Gastrocnemius medialis (tissue), 4 donors: ENCODE results near the gene TOB2. TPM values are rescaled to one million over a fixed set of nuclear protein-coding genes. Genes with fewer than 3 reads are reported as not detected.

ENCODE experiments used
- ATAC-seq, 2 donors: fragments of 150-250 bp; one replicate each; pipeline ENCODE4 v1.9.1; 2016
- DNase-seq, 2 donors: peaks; one replicate each; pipeline ENCODE4 v3.0.0-alpha.2; 2019
- H3K27ac ChIP-seq, 4 donors: fragments of 200-600 bp; sonication (generic); 1 replicate in 1 of 4; 2 replicates in 3 of 4; pipeline ENCODE4 v1.5.1; 2016 to 2018; ENCODE audit warnings: mild to moderate bottlenecking in 2 of 4, moderate library complexity in 1 of 4
- H3K27me3 ChIP-seq, 3 donors: fragments of 200-600 bp; sonication (generic) in 2 of 3; 1 replicate in 1 of 3; 2 replicates in 2 of 3; pipeline versions ENCODE4 v1.5.1 to v1.6.0; 2016 to 2019; ENCODE audit warnings: mild to moderate bottlenecking in 1 of 3, moderate library complexity in 1 of 3
- H3K36me3 ChIP-seq, 2 donors: fragments of 200-600 bp; sonication (generic) in 1 of 2; one replicate each; pipeline ENCODE4 v1.5.1; 2017 to 2018
- H3K4me1 ChIP-seq, 2 donors: fragments of 200-600 bp; sonication (generic) in 1 of 2; one replicate each; pipeline ENCODE4 v1.5.1; 2016 to 2017; ENCODE audit warnings: mild to moderate bottlenecking in 2 of 2
- H3K4me3 ChIP-seq, 4 donors: fragments of 200-600 bp; sonication (generic) in 3 of 4; 1 replicate in 1 of 4; 2 replicates in 3 of 4; pipeline ENCODE4 v1.5.1; 2016 to 2019; ENCODE audit warnings: mild to moderate bottlenecking in 2 of 4
- H3K9me3 ChIP-seq, 3 donors: fragments of 200-600 bp; sonication (generic) in 2 of 3; 1 replicate in 1 of 3; 2 replicates in 2 of 3; pipeline ENCODE4 v1.5.1; 2016 to 2019
- POLR2A ChIP-seq, 2 donors: fragments of 450-650 bp; IDR thresholded peaks; one replicate each; pipeline ENCODE4 v1.6.1; 2017; ENCODE audit warnings: antibody characterized with exemption in 2 of 2, mild to moderate bottlenecking in 2 of 2, moderate library complexity in 2 of 2
- in situ Hi-C, 4 donors: fragments of 200-750 bp; cut with MboI; loops; one replicate each; pipeline versions ENCODE4 v1.15.0 to v1.8.0; 2017; ENCODE audit warnings: low sequenced_read_pairs in 4 of 4
- intact Hi-C: fragments of 100-400 bp; cut with DNase I; formaldehyde crosslinking; loops from one replicate; pipeline ENCODE4 v1.15.1; 2023; ENCODE audit warnings: low total_unique reads
- total RNA-seq, 4 donors: library from RNA; depleted of rRNA; stranded (reverse); fragments of >200 nt; gene quantifications; one replicate each; pipeline versions ENCODE4 v1.1.0 to v1.2.3, GENCODE V29; 2016
- TF ChIP-seq, protein P1 (sequence below), 5 experiments: fragments of 450-650 bp in 3 of 5; fragments of 200-600 bp in 2 of 5; sonication (generic) in 2 of 5; IDR thresholded peaks in 4 of 5; conservative IDR thresholded peaks in 1 of 5; 1 replicate in 4 of 5; 2 replicates in 1 of 5; pipeline ENCODE4 v1.5.1; 2016 to 2019; ENCODE audit warnings: antibody characterized with exemption in 5 of 5, mild to moderate bottlenecking in 3 of 5, moderate library complexity in 3 of 5

TOB2 gene
- total RNA-seq, 4 donors from 2014 or later: 48.1 to 93.6 (median 65.7) TPM

DNA sequence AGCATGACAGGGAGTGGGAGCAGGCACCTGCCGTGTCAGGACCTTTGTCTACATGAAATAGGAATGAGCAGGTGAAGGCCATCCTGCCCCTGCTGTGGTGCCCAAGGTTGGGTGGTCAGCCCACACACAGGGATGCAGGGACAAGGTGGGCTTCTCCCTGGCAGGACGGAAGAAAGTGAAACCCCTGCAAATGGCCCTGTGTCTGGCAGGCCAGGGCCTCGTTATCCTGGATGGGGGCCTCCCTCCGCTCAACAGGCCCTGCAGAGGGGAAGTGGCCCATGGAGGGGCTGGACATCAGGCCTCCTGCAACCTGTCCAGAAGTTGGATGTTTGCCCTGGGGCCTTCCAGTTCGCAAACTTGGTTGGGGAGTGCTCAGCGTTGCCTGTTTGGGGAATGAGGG is 14.9 kb downstream of the TOB2 start:
- Histone ChIP-seq H3K4me1 (peaks cover 50 to 63% of the 10 kb centered on the region in 2 donors), H3K36me3 (peaks cover 0 to 26% of the 10 kb centered on the region in 2 donors), H3K4me3 (no peak overlapping the region), H3K9me3 (no peaks in the 10 kb centered on the region), H3K27ac (peak overlapping the region; percentile 92 to 100 (median 99)), H3K27me3 (no peaks in the 10 kb centered on the region)
- in situ Hi-C loops (no loop called here), intact Hi-C loops (no loop called here)
- TF ChIP-seq, protein P1, sequence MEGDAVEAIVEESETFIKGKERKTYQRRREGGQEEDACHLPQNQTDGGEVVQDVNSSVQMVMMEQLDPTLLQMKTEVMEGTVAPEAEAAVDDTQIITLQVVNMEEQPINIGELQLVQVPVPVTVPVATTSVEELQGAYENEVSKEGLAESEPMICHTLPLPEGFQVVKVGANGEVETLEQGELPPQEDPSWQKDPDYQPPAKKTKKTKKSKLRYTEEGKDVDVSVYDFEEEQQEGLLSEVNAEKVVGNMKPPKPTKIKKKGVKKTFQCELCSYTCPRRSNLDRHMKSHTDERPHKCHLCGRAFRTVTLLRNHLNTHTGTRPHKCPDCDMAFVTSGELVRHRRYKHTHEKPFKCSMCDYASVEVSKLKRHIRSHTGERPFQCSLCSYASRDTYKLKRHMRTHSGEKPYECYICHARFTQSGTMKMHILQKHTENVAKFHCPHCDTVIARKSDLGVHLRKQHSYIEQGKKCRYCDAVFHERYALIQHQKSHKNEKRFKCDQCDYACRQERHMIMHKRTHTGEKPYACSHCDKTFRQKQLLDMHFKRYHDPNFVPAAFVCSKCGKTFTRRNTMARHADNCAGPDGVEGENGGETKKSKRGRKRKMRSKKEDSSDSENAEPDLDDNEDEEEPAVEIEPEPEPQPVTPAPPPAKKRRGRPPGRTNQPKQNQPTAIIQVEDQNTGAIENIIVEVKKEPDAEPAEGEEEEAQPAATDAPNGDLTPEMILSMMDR (IDR thresholded peaks at IDR 0.05 in 4 of 5, conservative IDR thresholded peaks at IDR 0.05 in 1 of 5): no peak
- TF ChIP-seq POLR2A (IDR thresholded peaks at IDR 0.05): no peak
- ATAC-seq (no peak), DNase-seq (no peak)

DNA sequence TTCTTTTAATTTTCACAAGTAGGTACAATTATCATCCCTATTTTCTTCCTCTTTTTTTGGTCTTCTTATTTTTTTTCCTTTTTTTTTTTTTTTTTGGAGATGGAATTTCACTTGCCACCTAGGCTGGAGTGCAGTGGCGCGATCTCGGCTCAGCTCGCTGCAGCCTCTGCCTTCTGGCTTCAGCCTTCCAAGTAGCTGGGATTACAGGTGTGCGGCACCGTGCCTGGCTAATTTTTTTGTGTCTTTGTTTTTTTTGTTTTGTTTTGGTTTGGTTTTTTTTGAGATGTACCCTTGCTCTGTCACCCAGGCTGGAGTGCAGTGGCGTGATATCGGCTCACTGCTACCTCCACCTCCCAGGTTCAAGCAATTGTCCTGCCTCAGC is 16.7 kb downstream of the TOB2 start:
- H3K9me3 ChIP-seq: no peaks in the 10 kb centered on the region
- intact Hi-C loops (no loop called here), in situ Hi-C loops (no loop called here)
- TF ChIP-seq POLR2A (IDR thresholded peaks at IDR 0.05): no peak
- TF ChIP-seq, protein P1 (IDR thresholded peaks at IDR 0.05 in 4 of 5, conservative IDR thresholded peaks at IDR 0.05 in 1 of 5): no peak
- H3K4me3 ChIP-seq: peak overlapping the region in 1 of 4 donors; percentile 4
- H3K27me3 ChIP-seq: no peaks in the 10 kb centered on the region
- no peak for ATAC-seq
- peaks cover 0 to 10% of the 10 kb centered on the region in 2 donors for H3K36me3 ChIP-seq
- H3K4me1 ChIP-seq: peaks cover 42 to 55% of the 10 kb centered on the region in 2 donors
- peak overlapping the region; percentile 92 to 100 (median 99) for H3K27ac ChIP-seq
- no peak for DNase-seq

- ATAC-seq: peak; percentile 84
Measured at GRCh38 chr22:41429232-41429950, 17.2 kb downstream of the TOB2 start.

DNA sequence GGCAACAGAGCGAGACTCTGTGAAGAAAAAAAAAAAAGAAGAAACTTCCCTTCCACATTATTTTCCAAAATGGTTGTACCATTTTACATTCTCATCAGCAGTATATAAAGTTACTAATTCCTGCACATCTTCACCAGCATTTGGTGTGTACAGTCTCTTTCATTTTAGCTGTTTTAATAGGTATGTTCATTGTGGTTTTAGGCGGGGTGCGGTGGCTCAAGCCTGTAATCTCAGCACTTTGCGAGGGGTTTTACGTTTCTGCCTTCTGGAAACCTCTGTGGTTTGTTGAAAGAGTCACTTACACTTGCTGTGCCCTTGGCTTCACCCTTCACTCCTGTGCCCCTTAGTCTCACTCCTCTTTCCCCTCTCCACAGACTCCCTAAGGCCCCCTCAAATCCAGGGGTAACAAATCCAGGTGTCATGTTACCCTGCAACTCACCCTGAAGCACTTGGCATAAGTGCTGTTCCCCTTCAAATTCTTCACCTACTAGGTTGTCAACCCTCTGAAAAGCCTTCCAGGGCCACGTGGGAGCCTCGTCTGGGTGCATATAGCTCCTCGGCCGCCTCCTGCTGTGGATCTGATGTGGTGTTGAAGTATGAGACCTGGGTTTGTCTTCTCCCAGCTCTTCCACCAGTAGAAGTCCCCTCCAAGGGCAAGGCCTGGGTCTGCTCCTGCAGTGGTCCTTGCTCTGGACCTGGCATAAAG is 20.8 kb downstream of the TOB2 start:
- H3K4me1 ChIP-seq: peaks cover 28 to 38% of the 10 kb centered on the region in 2 donors
- in situ Hi-C loops (no loop called here), intact Hi-C loops (no loop called here)
- no peaks in the 10 kb centered on the region for H3K9me3 ChIP-seq
- H3K27me3 ChIP-seq: no peaks in the 10 kb centered on the region
- H3K36me3 ChIP-seq: peaks cover 0 to 8% of the 10 kb centered on the region in 2 donors
- DNase-seq (no peak), ATAC-seq (no peak)
- TF ChIP-seq POLR2A (IDR thresholded peaks at IDR 0.05): no peak
- TF ChIP-seq, protein P1 (IDR thresholded peaks at IDR 0.05 in 4 of 5, conservative IDR thresholded peaks at IDR 0.05 in 1 of 5): no peak
- peak overlapping the region; percentile 92 to 100 (median 99) for H3K27ac ChIP-seq
- H3K4me3 ChIP-seq: no peak overlapping the region

More at GRCh38 chr22:41429232-41429950, 17.2 kb downstream of the TOB2 start:
- peak in 1 of 2 donors; percentile 35 for TF ChIP-seq POLR2A (IDR thresholded peaks at IDR 0.05)
- TF ChIP-seq, protein P1 (IDR thresholded peaks at IDR 0.05 in 4 of 5, conservative IDR thresholded peaks at IDR 0.05 in 1 of 5): no peak
- H3K27me3 ChIP-seq: no peaks in the 10 kb centered on the region
- H3K27ac ChIP-seq: peak overlapping the region; percentile 92 to 100 (median 99)
- peak; percentile 72 to 91 for DNase-seq
- intact Hi-C loops (no loop called here), in situ Hi-C loops (no loop called here)
- no peaks in the 10 kb centered on the region for H3K9me3 ChIP-seq
- peak overlapping the region in 1 of 4 donors; percentile 4 for H3K4me3 ChIP-seq
- H3K4me1 ChIP-seq: peaks cover 37 to 50% of the 10 kb centered on the region in 2 donors
- H3K36me3 ChIP-seq: peaks cover 0 to 5% of the 10 kb centered on the region in 2 donors
